Osteocyte (in vitro differentiated cells): ENCODE results near the gene PLCH2. TPM values are rescaled to one million over a fixed set of nuclear protein-coding genes. Genes with fewer than 3 reads are reported as not detected.

Experiments used
- DNase-seq: peaks from one replicate; pipeline ENCODE4 v3.0.0; 2021; ENCODE audit warnings: mixed read lengths; ENCODE audit not compliant: unreplicated experiment; ENCODE audit errors: extremely low spot score
- H3K27ac Mint-ChIP-seq: one replicate; pipeline ENCODE4 v1.8.0; 2021; ENCODE audit warnings: mild to moderate bottlenecking, mixed read lengths; ENCODE audit not compliant: unreplicated experiment
- H3K27me3 Mint-ChIP-seq: one replicate; pipeline ENCODE4 v1.8.0; 2021; ENCODE audit warnings: mixed read lengths; ENCODE audit not compliant: unreplicated experiment
- H3K36me3 Mint-ChIP-seq: one replicate; pipeline ENCODE4 v1.8.0; 2021; ENCODE audit warnings: mixed read lengths; ENCODE audit not compliant: unreplicated experiment
- H3K4me1 Mint-ChIP-seq: one replicate; pipeline ENCODE4 v1.8.0; 2021; ENCODE audit warnings: mixed read lengths; ENCODE audit not compliant: unreplicated experiment
- H3K4me3 Mint-ChIP-seq: one replicate; pipeline ENCODE4 v1.8.0; 2021; ENCODE audit warnings: mild to moderate bottlenecking, moderate library complexity, mixed read lengths; ENCODE audit not compliant: unreplicated experiment
- H3K9me3 Mint-ChIP-seq: one replicate; pipeline ENCODE4 v1.8.0; 2021; ENCODE audit warnings: mixed read lengths; ENCODE audit not compliant: unreplicated experiment
- total RNA-seq: library from RNA; stranded (reverse); gene quantifications from 2 replicates; pipeline ENCODE4 v1.2.1, GENCODE V29; 2021
- TF ChIP-seq, protein P1 (sequence below): fragments of 200-600 bp; sonication (generic); IDR thresholded peaks from 2 replicates; pipeline ENCODE4 v1.5.0; 2021; ENCODE audit warnings: antibody characterized with exemption, mild to moderate bottlenecking, moderate library complexity

The PLCH2 gene
- total RNA-seq, 1 donor from 2014 or later = 12.6 TPM

DNA sequence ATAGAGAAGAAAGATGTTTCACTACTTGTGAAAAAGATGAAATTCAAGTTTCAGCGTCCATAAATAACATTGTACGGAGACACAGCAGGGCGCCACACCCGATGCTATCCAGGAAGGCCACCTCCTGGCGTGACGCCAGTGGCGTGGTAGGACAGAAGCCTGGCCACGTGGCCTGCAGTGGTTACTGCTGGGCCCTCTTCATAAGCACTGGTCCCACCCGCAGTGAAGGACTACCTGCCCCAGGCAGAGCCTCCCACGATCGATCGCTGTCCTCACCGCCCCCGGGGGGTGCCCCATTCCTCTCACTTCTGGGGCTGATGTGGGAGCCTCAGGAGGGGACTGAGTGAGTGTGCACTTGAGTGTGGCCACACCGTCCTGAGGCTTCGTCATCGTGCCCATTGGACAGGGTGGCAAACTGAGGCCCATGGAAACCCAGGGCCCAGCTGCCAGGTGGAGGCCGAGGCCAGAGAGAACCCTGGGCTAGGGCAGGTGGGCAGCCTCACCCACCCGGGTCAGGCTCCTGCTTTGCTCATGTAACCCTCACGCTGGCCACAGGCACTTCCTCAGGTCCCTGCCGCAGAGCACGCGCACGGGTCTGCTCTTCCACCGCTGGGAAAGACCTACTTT lies 65.6 kb downstream of the PLCH2 start:
- DNase-seq = no peak
- no peak overlapping the region for H3K4me3 Mint-ChIP-seq
- no peak overlapping the region for H3K27ac Mint-ChIP-seq

DNA sequence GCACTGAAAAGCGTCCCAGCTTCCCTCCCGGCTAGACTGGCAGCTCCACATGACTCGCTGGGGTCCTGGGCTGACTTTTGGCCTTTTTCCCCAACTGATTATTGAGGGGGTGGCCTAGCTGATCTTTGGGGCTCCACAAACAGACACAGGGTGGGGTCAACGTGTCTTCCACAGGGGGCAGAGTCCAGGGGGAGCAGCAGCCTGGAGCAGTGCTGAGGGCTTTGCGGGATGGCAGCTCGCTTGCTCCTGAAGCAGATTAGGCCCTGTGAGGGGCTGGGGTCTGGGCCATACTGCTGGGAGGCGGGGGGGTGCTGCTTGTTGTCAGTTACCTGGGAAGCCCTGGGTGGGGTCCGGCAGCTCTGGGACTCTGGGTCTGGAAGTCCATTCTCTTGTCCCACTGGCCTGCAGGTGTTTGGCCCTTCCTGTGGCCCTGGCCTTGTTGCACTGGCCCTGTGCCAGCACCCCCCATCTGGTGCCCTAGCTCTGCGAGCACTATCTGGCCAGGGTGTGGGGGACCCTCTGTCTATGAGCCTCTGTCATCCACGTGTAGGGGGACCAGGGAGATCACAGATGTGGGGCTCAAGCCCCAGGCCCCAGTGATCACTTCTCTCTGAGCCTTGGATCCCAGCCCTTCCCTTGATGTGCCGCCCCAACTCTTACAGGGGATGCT lies 66.3 kb downstream of the PLCH2 start:
- H3K27ac Mint-ChIP-seq = no peak overlapping the region
- H3K4me3 Mint-ChIP-seq = no peak overlapping the region
- no peaks in the 10 kb centered on the region for H3K9me3 Mint-ChIP-seq
- TF ChIP-seq, protein P1, sequence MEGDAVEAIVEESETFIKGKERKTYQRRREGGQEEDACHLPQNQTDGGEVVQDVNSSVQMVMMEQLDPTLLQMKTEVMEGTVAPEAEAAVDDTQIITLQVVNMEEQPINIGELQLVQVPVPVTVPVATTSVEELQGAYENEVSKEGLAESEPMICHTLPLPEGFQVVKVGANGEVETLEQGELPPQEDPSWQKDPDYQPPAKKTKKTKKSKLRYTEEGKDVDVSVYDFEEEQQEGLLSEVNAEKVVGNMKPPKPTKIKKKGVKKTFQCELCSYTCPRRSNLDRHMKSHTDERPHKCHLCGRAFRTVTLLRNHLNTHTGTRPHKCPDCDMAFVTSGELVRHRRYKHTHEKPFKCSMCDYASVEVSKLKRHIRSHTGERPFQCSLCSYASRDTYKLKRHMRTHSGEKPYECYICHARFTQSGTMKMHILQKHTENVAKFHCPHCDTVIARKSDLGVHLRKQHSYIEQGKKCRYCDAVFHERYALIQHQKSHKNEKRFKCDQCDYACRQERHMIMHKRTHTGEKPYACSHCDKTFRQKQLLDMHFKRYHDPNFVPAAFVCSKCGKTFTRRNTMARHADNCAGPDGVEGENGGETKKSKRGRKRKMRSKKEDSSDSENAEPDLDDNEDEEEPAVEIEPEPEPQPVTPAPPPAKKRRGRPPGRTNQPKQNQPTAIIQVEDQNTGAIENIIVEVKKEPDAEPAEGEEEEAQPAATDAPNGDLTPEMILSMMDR = no peak
- H3K4me1 Mint-ChIP-seq = peaks cover 38% of the 10 kb centered on the region
- no peaks in the 10 kb centered on the region for H3K27me3 Mint-ChIP-seq
- no peaks in the 10 kb centered on the region for H3K36me3 Mint-ChIP-seq
- no peak for DNase-seq

More for the DNA sequence above, 65.6 kb downstream of the PLCH2 start:
- TF ChIP-seq, protein P1 = no peak
- Mint-ChIP-seq H3K27me3 (no peaks in the 10 kb centered on the region), H3K4me1 (peaks cover 34% of the 10 kb centered on the region), H3K36me3 (no peaks in the 10 kb centered on the region), H3K9me3 (no peaks in the 10 kb centered on the region)

DNA sequence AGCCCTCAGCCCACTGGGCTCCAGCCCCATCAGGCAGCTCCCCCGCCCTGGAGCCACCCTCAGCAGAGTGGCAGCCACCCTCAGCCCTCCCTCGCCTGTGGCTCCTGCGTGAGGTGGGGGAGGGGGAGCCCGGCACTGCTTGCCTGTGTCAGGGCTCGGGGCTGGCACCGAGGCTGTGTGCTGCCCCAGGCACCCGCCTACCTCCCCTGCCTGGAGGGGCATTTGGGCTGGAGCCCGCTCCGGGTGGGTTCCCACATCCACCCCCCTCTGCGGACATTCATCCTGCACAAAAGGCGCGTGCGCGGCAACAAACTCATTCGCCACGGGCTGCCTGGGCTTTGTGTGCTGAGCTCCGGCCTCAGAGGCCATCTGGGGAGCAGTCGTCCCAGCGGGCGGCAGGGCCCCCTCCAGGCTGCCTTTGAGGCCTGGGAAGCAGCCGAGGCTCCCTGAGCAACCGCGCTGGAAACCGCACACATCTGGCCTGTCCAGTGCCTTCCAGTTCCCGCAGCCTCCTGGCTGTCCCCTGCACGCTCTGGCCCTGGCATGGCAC lies 67.5 kb downstream of the PLCH2 start:
- TF ChIP-seq, protein P1 = no peak
- H3K36me3 Mint-ChIP-seq = no peaks in the 10 kb centered on the region
- no peak overlapping the region for H3K4me3 Mint-ChIP-seq
- peak overlapping the region; percentile 34 for H3K27ac Mint-ChIP-seq
- no peaks in the 10 kb centered on the region for H3K27me3 Mint-ChIP-seq
- DNase-seq = no peak
- H3K9me3 Mint-ChIP-seq = no peaks in the 10 kb centered on the region
- H3K4me1 Mint-ChIP-seq = peaks cover 42% of the 10 kb centered on the region

DNA sequence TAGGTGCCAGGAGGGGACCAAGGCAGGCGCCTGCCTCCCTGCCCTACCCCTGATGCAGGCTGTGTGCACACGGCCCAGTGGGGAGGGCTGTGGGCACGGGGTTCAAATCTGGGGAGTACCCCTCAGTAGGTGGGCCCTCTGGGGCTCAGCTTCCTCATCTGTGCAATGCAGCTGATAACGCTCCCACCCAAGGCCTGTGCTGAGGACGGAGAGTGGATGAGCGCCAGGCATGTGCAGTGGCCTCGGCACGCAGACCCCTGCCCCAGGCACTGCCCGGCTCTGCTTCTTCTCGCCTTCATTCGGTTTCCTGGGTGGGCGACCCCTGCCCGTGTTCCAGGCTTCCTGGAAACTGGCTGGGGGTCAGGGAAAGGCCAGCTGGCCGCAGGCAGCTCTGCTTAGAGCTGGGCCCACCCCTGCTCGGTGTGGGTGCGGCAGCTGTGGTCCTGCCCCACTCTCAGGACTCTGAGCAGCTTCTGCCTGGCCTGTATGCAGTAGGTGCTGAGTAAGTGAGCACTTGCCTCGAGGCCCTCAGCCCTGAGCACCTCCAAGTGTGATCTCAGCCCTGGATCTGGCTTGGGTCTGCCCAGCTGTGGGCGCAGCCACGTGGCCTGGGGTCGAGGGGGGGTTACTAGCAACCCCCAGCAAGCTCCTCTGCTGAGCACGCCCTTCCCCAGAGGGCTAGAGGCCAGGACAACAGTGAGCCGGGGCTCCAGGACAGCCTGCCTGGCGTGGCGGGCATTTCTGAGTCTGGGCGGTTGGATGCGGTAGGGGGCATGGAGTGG lies 68.2 kb downstream of the PLCH2 start:
- Mint-ChIP-seq H3K9me3 (no peaks in the 10 kb centered on the region), H3K27ac (peak overlapping the region; percentile 34), H3K4me3 (no peak overlapping the region), H3K27me3 (no peaks in the 10 kb centered on the region), H3K4me1 (peaks cover 42% of the 10 kb centered on the region), H3K36me3 (no peaks in the 10 kb centered on the region)
- TF ChIP-seq, protein P1 = no peak
- DNase-seq = no peak
